ENCODE results near the gene PTPRE.

The PTPRE gene

GRCh38 chr10:127928021-127928806, 21.3 kb downstream of the PTPRE start:
- DNase-seq: no peak

- no peak for DNase-seq
Measured at GRCh38 chr10:127932521-127933270, 25.8 kb downstream of the PTPRE start.

GRCh38 chr10:127933271-127933670, 26.4 kb downstream of the PTPRE start:
- no peak for DNase-seq

GRCh38 chr10:127934383-127934782, 27.5 kb downstream of the PTPRE start:
- no peak for DNase-seq

- DNase-seq: no peak
Measured at GRCh38 chr10:127935071-127935561, 28.2 kb downstream of the PTPRE start.

- no peak for DNase-seq
Measured at GRCh38 chr10:127937069-127937468, 30.2 kb downstream of the PTPRE start.

GRCh38 chr10:127937915-127938463, 31.1 kb downstream of the PTPRE start:
- no peak for DNase-seq

- DNase-seq: no peak
Measured at GRCh38 chr10:127939786-127940330, 33.0 kb downstream of the PTPRE start.

GRCh38 chr10:127940866-127941640, 34.1 kb downstream of the PTPRE start:
- no peak for DNase-seq

GRCh38 chr10:127942811-127943210, 35.9 kb downstream of the PTPRE start:
- no peak for DNase-seq

- no peak for DNase-seq
Measured at GRCh38 chr10:127943336-127943910, 36.5 kb downstream of the PTPRE start.

GRCh38 chr10:127944256-127944655, 37.4 kb downstream of the PTPRE start:
- DNase-seq: no peak

- DNase-seq: no peak
Measured at GRCh38 chr10:127945341-127945758, 38.4 kb downstream of the PTPRE start.

GRCh38 chr10:127945948-127946711, 39.2 kb downstream of the PTPRE start:
- DNase-seq: no peak

- no peak for DNase-seq
Measured at GRCh38 chr10:127947211-127947610, 40.3 kb downstream of the PTPRE start.

GRCh38 chr10:127948791-127949190, 41.9 kb downstream of the PTPRE start:
- DNase-seq: no peak

- DNase-seq: no peak
Measured at GRCh38 chr10:127949831-127950230, 42.9 kb downstream of the PTPRE start.

- no peak for DNase-seq
Measured at GRCh38 chr10:127951861-127952574, 45.1 kb downstream of the PTPRE start.

- no peak for DNase-seq
Measured at GRCh38 chr10:127952575-127952869, 45.6 kb downstream of the PTPRE start.

GRCh38 chr10:127952918-127953317, 46.0 kb downstream of the PTPRE start:
- no peak for DNase-seq

- DNase-seq: no peak
Measured at GRCh38 chr10:127953876-127954275, 47.0 kb downstream of the PTPRE start.

All from stimulated activated CD4-positive, alpha-beta T cell treated with anti-CD3 and anti-CD28 coated beads, Interleukin-2, amount 100 ng/mL, for 24 hours (primary cell).